GM19468 (cell line): ENCODE results near the gene ABHD17A.

Experiments used
- ATAC-seq: cut with Tn5 transposase; IDR thresholded peaks from one replicate; pipeline ENCODE4 v1.9.1; 2021; ENCODE audit warnings: mild to moderate bottlenecking, moderate library complexity, moderate number of reproducible peaks; ENCODE audit not compliant: unreplicated experiment; ENCODE audit errors: extremely low read depth

Gene ABHD17A

DNA sequence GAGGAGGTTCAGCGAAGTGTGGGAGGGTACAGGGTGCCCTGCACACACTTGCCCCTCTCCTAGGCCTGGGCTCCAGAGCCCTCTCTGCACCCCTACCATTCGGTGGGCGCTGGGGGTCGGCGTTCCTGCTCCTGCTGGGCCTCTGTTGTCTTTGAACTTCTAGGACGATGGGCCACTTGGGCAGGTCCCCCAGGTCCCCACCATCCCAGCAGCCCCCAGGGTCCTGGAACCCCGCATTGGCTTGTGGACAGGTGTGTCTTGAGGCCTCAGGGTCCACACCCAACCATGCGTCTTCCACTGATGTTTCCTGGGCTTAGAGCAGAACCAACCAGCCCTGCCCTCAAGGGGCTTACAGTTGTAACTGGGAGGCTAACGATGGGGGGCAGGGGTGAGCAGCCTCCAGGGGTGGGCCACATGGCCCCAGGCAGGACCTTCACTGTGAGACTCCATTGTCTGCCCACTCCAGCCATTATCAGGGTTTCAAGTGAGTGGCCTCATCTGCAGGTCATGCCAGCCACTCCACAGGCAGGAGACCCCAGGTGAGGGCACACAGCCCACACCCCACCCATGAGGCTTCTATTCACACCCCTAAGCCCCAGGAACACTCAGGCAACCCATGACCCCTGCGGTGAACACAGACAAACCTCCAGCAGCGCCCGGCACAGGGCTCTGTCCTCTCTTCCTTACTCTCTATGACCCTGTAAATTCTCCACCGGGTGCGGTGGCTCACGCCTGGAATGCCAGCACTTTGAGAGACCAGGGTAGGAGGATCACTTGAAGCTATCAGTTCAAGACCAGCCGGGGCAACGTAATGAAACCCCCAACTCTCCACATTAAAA, 19.9 kb downstream of the ABHD17A start:
- ATAC-seq: no peak

DNA sequence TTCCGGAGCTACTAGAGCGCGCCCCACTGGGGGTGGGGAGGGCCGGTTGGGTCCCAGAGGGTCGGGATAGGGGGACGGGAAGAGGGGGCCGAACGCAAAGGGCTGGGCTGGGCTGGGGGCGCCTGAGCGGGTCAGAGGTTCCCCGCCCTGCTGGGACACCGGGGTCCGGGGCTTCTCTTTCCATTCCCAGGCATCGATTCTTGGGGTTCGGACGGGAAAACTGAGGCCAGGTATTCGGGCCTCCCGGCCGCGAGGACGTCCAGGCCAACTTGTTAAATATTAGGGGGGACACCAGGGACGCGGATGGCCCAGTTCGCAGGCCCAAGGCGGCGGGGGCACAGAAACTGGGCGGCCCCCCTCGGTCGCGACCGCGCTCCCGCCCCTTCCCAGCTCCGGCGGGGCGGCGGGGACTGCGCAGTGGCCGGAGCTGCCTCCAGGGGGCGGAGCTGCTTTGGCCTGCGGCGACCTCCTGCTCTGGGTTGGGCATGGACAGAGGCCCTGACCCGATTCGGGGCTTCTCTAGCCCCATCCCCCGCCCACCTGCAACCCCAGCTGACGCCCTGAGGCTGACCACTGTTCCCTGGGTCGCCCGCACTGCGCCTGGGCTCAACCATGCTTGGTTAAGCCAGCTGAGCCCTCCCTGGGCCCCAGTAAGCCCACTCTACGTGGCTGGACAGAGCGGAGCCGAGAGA, 20.7 kb downstream of the ABHD17A start:
- ATAC-seq: no peak

DNA sequence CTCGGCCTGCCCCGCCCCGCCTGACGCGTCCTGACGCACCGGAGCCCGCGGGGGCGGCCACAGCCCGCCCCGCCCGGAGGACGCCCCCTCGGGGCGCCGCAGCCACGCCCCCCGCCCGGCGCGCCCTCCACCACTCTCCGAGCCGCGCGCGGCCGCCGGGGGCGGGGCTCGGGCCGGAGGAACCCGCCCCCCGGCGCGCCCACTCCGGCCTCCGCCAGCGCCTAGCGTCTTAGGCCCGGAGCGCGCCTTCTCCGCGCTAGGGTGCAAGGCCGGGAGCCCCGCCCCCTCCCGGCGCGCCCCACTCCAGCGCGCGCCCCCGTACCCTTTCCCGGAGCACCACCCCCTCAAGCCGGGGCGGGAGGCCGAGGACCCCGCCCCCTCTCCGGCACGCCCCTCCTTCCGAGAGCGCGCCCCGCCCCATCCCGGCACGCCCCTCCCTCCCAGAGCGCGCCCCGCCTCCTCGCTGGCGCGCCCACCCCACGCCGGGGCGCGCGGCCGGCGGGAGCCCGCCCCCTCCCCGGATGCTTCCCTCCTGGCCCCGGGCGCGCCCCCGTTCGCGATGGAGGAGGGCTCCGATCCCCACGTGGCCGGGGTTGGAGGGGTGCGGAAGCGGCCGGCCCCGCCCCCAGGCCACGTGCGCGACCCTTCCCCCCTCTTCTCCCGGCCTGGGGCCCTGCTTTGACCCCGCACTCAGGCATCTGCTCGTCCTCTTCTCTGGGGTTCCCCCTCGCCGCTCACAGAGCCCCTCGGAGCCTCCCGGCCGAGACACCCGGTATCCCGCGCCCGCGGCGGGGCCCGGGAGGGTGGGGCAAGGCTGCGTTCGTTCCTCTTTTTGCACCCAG, 21.4 kb downstream of the ABHD17A start:
- ATAC-seq: peak; percentile 43

DNA sequence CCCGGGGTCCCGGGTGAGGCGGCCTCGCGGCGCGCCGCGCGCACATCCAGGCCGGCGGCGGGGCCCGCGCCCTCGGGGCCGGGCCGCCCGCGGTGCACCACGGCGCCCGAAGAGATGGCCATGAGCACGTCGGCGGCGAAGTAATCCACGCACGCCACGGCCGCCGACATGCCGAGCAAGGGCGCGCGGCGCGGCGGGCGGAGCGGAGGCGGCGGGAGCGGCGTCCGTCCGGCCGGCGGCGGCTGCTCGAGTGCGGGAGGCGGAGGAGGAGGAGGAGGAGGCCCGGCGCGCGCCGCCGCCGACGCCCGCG, 22.0 kb downstream of the ABHD17A start, which contains the start of gene KLF16:
Gene KLF16, minus strand, starts transcription at position 252 of the 310 bp plus-strand sequence. Its CDS starts 82 bp downstream, at position 170.
- ATAC-seq: no peak

DNA sequence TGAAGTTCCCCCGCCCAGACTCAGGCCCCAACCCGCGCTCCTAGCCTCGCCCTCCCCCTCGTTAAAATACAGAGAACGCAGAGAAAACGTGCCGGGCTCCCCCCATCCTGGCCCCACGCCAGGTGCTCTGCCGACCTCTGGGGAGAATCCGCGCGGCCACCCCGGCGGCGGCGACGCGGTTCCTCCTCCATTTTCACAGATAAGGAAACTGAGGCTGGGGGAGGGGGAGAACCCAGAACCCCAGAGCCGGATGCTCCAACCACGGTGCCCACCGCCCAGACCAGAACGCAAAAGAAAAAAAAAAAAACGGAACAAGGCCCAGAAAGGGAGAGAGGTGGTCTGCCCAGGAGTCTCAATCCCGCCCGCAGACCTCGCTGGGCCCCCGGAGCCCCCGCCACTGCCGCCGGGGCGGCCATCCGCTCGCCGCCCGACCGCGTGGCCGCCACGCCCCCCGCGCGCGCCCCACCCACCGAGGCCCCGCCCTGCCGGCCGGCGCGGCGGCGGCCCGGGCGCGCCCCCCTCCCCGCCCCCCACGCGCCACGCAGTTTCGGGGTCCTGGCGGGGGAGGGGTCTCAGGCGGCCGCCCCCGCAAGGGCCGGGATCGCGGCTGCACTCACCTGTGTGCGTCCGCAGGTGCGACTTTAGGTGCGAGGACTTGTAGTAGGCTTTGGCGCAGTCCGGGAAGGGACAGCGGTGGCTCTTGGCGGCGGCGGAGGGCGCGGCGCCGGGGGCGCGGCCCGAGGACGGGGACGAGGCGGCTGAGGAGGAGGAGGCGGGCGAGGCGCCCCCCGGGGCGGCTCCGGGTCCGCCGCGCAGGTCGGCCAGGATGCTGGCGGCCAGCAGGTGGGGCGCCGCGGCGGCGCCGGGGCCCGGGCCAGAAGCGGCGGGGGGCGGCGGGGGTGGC, 22.6 kb downstream of the ABHD17A start:
- ATAC-seq: no peak

DNA sequence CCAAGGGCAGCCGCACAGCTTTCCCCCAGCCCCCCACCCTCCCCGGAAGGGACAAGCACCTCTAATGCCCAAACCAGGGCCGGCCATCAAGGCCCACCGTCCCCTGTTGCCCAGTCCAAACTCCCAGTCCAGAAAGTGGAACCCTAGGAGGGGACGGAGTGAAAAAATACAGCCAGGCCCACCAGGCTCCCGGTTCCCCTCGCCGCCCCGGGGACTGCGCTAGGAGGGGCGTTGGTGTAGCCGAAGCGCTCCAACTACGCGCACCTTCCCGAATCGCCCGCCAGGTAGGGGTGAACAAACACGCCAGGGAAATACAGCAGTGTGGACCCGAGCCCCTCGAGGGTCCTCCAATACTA, 23.2 kb downstream of the ABHD17A start:
- ATAC-seq: no peak

DNA sequence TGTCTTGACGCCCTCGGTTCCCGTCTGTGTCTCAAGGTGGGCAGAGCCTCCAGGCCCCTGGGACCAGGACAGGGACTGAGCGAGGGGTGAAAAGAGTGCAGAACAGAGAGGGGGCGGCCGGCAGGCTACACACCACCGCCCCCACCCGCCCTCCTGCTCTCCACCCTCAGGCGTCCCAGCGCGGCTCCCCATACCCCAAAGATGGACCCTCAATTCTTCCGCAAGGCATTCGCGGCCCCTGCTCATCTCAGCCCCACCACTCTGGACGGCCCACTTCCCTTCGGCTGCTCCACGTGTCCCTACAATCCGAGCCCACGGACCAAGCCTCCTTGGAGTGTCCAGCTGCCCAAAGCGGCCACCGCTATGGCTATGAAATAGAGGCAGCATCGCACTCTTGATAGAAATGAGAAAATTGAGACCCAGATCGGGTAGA, 23.7 kb downstream of the ABHD17A start:
- no peak for ATAC-seq

DNA sequence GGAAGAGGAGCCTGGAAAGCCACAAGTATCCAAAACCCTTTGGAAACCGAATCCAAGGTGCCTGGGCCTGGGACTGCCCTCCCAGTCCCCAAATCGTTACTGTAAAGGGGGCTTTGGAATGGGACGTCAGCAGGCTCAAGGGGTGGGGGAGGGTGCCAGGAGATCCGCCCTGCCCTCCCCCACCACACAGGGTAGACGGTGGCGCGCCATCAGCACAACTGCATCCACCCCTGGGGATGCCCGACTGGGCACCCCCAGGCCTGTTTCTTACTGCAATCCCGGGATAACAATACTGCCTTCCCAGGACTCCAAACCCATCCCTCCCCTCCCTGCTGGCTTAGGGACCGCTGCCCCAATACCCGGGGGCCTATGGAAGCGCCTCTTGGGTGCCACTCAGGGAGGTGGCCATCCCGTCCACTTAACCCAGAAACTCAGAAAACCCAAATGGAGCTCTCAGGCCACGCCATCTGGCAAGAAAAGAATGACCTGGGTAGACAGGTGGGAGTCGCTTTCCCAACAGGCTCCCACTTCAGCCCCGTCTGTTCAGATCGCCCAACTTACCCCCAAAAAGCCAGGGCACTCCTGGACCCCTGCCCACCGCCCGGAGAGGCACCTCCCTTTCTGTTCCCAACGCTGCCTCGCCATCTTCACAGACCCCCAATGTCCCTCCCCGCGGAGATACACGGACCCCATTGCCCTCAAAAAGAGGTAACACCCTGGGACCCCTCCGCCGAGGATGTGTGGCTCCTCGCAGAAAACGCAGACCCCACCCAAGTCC, 24.3 kb downstream of the ABHD17A start:
- no peak for ATAC-seq

DNA sequence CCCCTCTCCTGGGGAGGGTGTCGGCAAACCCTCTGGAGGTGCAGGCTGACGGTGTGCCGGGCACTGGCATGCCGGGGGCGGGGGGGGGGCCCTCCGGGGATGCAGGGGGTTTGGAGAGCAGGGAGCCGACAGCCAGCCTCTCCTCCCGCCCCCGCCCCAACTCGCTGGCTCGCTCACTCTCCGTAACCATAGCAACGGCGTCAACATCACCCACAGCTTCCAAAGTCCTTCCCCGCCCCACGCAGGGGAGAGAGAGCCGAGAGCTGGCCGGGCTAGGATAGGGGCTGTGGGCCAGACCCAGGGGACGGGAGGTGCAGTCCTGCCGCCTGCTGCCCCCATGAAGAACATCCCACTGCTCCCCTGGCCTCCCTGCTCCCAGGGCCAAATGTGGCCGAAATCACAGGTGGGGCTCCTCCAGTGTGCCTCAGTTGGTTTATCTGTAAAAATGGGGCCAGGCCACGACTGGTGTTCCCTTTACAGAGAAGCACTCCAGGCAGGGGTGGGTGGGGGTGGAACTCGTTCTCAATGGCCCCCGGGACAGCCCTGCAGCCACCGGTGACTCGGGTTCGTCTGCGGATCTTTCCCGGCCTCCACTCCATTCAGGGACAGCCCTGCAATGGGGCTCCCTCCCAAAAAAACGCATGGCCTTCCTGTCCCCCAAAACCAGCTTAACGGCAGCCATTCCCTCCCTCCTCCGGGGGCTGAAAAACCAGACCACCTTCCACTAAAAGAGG, 25.1 kb downstream of the ABHD17A start:
- ATAC-seq: no peak

DNA sequence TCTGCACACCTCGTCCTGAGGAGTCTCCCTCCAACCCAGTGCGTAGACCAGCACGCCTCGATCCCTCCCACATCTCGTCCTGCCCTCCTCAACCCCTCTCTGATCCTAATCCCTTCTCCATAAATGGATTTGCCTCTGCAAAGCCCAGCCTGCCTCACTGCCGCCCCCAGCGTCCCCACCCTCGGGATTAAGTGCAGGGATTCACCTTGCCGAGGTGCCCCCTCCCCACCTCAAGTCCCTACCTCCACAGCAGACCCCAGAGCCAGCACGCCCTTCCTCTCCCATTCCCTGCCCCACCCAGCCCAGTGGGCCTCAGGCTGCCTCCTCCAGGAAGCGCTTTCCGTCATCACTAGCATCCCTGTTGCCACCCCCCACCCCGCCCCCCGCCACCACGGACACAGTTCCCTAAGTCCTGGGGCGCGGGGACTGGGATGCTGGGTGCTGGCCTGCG, 25.9 kb downstream of the ABHD17A start:
- ATAC-seq: no peak

DNA sequence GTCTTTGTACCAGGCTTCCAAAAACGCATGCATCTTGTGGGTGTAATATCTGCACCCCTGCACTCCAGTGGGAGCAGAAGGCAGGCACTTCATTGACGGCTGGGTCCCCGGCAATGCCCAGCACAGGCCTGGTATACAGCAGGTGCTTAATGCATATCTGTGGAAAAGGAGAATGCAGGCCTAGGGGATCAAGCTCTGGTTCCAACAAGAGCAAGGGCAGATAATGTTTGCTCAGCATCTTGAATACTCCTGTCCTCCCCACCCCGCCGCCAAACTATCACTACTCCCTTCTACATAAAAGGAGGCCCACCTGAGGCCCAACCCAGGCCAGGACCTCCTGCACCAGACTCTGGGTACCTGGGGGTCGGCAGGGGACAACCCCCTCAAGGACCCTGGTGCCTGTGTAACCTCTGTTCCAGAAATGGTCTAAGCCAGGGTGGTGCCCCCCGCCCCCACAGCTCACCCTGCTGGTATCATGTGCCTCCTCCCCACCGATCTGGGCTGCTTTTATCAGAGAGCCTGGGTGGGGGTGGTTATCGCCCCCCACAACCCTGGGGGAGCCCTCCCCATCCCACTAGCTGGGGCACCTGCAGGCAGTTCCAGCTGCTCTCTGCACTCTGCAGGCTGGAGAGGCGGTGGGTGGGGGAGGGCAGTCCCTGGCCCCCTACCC, 26.7 kb downstream of the ABHD17A start:
- ATAC-seq: no peak

DNA sequence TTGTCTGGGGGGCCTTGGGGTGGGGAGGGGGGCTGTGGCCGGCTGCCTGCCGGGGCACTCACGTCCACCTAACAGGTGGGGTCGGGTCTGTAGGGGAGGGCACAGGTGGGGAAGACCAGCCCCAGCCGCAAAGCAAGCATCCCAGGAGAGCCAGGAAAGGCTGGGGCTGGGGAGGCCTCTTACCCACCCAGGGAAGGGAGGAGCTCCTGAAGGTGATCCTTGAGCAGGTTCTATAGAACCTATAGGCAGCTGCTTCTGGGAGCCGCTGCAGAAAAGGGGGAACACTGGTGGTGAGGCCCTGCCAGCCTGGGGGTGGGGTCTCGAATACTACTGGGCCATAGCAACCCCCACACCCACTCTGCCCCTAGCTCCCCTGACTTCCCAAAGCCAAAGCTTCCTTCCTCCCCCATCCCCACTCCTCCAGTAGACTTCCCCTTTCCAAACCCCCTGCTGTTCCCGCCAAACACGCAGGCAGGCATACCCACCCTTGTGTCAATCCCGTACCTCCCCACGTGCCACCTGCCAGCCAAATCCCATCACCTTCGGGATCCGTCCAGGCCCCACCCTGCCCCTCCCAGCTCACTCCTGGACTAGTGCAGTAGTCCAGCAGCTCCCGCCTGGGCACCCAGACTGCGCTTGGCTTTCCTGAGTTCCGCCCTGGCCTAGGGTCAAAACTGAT, 27.5 kb downstream of the ABHD17A start:
- no peak for ATAC-seq

DNA sequence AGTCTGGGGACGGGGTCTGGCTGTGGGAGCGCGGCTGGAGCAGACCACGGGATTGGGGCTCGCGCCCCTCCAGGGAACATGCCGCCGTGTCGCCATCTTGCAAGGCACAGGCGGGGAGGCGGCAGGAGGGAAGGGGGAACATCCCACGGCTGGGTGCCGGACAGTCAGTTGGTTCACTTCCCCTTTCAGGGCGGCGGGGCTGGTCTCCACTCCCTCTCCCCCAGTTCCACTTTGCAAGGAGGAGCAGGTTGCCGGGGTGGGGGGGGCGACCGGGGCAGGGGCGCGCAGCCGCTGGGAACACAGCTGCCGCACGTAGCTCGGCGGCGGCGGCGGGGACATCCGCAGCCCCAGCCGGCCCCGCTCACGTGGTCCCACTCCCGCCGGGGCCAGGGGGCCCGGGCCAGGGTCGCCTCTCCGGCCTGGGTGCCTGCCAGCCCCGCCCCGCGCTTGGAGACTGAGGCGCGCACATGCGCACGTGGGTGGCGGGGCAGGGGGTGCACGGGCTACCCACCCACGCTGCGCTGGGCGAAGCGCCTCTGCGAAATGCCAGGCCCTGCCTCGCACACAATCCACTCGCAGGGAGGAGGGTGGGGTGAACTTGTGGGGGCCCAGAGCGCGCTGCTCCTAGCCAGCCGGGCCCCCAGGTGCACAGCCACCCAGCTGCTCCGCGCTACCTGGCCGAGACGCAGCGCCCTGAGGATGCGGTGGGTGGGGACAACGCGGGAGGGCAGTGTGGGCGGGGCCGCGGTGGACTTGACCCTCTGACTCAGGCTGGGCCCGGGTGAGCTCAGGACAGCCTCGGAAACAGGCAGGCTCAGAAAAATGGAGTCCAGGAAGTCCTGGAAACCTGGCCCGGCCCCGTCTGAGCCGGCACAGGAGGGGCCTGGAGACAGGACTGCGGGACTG, 28.3 kb downstream of the ABHD17A start:
- ATAC-seq: no peak

DNA sequence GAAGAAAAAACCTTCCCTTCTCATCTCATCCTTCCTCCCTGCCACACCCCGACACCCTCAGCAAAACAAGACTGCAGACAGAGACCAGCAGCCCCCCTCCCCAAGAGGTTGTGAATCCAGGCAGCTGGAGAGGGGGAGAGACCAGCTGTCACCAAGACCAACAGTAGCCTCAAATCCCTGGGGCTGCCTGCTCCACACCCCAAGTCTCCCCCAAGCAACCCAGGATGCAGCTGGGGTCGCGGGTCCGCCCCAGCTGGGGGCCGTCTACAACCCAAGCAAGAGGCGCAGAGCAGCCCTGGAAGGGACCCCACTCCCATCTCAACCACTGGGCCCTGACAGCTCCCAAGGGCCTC, 29.0 kb downstream of the ABHD17A start:
- ATAC-seq: no peak

DNA sequence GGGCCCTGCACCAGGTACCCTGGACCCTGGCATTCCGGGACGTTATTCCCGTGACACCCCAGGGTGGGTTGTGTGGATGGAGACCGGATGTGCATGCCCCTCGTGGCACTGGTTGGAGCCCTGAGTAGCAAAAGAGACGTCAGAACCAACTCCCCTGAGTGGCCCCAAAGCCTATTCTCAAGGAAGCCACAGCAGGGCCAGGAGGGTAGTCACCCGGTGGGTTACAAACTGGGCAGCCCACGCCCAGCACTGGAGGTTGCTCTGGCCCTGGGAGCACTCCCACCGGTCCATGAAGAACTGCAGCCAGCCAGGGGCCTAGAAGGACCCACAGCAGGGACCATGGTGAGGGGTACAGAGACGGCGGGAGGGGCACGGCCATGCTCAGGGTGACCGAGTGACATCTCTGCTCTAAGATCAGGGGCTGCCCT, 29.5 kb downstream of the ABHD17A start:
- no peak for ATAC-seq

DNA sequence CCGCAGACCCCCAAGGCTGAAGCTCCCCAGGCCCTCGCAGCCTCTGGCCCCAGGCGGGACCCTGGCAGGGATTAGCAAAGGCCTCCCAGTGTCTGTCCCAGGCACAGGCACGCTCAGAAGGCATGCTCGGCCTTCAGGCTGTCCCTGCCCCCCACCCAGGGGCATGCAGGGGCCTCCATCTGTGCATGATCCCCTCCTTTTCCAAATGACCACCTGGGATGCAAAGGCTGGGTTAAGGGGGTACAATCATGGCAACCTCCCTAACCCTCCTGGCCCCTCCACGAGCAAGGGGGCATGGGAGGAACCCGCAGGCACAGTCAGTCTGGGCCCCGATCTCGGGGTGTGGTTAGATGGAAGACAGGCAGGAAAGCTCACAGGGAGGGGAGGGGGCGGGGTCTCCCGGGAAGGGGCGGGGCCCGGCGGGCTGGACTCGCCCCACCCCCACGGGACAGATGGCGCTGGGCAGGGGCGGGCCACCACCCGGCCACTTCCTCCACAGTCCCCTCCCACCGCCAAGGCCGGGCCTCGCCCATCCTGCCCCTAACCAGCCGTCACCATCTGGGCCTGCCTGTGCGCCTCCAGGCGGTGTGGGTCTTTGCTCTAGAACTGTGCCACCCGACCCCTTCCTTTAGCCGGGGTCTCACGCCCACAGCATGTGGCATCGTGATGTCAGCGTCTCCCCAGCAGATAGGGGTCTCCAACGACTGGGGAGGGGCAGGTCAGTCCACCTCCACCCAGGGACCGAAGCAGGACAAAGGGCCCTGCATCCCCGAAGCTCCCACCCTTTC, 30.1 kb downstream of the ABHD17A start:
- ATAC-seq: no peak
